HG02938 (cell line): ENCODE results near the gene GIT1.

Source experiments
- ATAC-seq: cut with Tn5 transposase; IDR thresholded peaks from one replicate; pipeline ENCODE4 v1.9.1; 2021; ENCODE audit warnings: mild to moderate bottlenecking, moderate library complexity; ENCODE audit not compliant: unreplicated experiment

The GIT1 gene

GRCh38 chr17:29533976-29534375 is 55.5 kb downstream of the GIT1 start:
- no peak for ATAC-seq

DNA sequence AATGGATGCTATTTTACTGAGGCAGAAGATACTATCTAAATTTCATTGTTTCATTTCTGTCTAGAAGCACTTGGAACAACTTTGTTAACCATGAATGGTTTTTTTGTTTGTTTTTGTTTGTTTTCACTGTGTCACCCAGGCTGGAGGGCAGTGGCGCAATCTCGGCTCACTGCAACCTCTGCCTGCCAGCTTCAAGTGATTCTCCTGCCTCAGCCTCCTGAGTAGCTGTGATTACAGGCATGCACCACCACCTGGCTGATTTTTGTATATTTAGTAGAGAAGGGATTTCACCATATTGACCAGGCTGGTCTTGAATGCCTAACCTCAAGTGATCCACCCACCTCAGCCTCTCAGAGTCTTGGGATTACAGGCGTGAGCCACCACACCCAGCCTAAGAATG is 63.1 kb downstream of the GIT1 start:
- ATAC-seq: no peak

- ATAC-seq: no peak
Observed at GRCh38 chr17:29524692-29525091, 64.8 kb downstream of the GIT1 start.
